GM18870 (cell line): Measurements from ENCODE around the gene BFAR.
"Not testable (repeated sequence)": the region's sequence is repeated elsewhere in the genome, so short reads cannot be mapped to it uniquely, and the experiment has no call there.

Experiments used
- ATAC-seq: cut with Tn5 transposase; IDR thresholded peaks from one replicate; pipeline ENCODE4 v1.9.1; 2021; ENCODE audit warnings: moderate library complexity; ENCODE audit not compliant: unreplicated experiment

BFAR gene, protein sequence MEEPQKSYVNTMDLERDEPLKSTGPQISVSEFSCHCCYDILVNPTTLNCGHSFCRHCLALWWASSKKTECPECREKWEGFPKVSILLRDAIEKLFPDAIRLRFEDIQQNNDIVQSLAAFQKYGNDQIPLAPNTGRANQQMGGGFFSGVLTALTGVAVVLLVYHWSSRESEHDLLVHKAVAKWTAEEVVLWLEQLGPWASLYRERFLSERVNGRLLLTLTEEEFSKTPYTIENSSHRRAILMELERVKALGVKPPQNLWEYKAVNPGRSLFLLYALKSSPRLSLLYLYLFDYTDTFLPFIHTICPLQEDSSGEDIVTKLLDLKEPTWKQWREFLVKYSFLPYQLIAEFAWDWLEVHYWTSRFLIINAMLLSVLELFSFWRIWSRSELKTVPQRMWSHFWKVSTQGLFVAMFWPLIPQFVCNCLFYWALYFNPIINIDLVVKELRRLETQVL

GRCh38 chr16:14632693-14633569, at the start of gene BFAR:
TSS of gene BFAR (plus strand) at chr16:14632951. CDS start at chr16:14644347, 11,396 bp downstream.
- ATAC-seq, result peak; percentile 58

- ATAC-seq, result no peak
These were observed 47.5 kb upstream of the BFAR start for GRCh38 chr16:14585287-14585686.

- no peak for ATAC-seq
These were observed 46.0 kb upstream of the BFAR start for GRCh38 chr16:14586637-14587305.

DNA sequence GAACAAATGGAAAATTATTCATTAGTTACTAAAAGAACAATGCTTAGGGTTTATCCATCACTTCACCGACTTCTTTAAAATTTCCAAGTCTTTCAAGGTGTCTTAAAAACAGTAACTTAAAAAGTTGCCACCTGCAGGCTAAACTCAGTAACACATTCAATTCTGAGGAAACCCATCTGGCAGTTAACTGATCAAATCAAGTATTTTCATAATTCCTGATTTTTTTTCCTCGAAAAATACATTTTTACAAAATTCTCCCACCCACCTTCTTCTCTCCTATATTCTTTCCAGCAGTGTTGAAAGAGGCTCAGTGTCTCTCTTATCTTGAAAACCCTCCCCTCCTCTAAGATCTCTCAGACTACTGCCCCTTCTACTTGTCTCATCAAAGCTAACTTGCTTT, 32.6 kb upstream of the BFAR start:
- ATAC-seq, result no peak

GRCh38 chr16:14602443-14602963, 30.2 kb upstream of the BFAR start:
- no peak for ATAC-seq

DNA sequence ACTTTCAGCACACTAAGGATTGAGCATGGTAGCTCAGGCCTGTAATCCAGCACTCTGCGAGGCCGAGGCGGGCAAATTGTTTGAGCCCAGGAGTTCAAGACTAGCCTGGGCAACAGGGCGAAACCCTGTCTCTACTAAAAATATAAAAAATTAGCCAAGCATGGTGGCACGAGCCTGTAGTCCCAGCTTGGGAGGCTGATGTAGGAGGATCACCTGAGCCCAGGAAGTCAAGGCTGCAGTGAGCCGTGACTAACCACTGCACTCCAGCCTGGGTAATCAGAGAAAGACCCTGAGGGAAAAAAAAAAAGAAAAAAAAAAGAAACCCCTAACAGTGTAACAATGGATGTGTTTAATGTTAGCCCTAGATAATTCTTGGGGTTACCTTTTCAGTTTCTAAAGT, 26.6 kb upstream of the BFAR start:
- ATAC-seq, result no peak

DNA sequence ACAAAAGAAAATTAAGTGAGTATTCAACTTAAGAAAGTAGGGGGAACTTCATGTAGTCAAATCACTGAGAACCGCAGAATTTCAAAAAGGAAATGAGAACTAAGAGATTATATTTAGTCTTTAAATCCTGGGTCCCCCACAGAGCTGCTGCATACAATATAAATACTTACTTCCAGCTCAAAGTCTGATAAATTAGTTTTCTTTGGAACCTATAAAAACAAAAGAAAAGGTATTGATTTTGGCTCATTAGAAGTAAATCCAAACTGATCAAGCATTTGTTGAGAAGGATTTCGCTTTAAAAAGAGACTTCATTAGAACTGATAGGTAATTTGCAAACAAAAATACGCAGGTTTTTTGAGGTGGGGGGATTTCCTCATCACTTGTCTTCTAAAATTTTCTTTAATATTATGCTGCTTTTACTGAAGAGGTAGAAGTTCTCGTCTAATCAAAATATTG, 24.6 kb upstream of the BFAR start:
- no peak for ATAC-seq

DNA sequence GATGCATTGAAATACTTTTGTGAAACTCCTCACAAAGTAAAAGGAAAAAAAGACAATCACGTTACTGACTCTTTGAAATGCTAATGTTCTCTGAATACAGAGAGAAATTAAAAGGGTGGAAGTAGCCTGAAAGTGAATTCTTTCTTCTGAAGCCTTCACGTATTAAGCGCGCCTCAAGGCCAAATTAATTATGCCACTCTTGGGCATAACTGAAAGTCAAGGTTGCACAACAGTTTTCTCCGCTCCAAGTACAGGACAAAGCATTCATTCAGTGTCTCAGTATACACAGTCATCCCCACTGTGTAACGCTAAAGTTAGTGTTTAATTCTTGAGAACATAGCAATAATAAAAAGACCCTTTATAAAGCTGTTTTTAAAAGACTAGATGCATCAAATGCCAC, 24.1 kb upstream of the BFAR start:
- no peak for ATAC-seq

DNA sequence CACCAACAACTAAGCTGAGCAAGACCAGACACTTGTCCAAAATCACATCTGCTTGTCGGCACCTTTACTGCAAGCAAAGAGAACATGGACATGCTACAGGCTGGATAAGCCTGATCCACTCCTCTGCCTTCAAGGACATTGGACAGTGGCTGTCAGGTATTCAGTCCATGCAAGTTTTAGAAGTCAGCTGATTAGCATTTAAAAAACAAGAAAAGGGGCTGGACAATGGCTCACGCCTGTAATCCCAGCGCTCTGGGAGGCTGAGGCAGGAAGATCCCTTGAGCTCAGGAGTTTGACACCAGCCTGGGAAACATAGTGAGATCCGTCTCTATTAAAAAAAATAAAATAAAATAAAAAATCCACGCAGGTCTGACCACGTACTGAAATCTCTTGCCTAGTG, 23.0 kb upstream of the BFAR start:
- no peak for ATAC-seq

- no peak for ATAC-seq
These were observed 21.1 kb upstream of the BFAR start for GRCh38 chr16:14611660-14612059.

GRCh38 chr16:14613991-14614390, 18.8 kb upstream of the BFAR start:
- no peak for ATAC-seq

DNA sequence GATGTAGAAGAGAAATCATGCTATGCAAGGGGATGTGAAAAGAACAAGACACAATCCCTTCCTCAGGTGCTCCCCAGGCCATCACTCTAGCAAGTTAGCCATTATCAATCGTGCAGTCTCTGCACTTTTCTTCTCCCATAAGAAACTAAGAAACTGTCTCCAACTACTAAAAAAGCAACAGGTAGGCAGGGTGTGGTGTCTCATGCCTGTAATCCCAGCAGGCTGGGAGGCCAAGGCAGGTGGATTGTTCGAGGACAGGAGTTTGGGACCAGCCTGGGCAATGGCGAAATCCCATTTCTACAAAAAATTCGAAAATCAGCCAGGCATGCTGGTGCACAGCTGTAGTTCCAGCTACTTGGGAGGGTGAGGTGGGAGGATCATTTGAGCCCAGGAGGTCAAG, 16.5 kb upstream of the BFAR start:
- no peak for ATAC-seq

DNA sequence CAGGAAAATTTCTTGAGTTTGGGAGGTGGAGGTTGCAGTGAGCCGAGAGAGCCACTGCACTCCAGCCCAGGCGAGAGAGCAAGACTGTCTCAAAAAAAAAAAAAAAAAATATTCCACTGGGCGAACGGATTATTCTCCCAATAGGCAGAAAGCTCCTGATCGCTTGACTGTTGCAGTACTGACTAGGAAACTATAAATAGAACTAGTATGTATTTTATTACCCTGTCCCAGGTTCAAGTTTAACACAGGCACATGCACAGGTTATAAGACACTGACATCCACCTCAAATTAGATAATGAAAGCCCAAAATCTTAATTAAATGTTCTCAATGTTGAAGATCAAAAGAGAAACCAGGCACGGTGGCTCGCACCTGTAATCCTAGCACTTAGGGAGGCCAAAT, 14.2 kb upstream of the BFAR start:
- no peak for ATAC-seq

DNA sequence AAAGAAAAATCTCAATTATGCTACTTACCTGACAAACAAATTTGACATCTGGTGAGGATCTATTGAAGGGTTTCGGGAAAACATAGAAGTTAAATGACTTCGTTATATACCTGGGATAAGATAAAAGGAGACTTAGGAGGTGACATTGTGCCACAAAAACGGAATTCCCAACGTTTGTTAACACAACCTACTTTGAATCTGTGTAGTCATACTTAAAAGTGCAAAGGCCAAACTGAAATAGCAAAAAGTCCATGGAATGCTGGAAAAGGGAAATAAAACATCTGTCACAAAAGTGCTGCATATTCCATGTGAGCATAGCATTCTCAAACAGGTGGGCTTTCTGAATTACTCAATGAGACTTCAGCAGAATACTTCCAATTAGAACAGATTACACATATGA, 5.7 kb upstream of the BFAR start:
- ATAC-seq, result no peak

GRCh38 chr16:14628806-14629611, 3.7 kb upstream of the BFAR start:
- no peak for ATAC-seq

DNA sequence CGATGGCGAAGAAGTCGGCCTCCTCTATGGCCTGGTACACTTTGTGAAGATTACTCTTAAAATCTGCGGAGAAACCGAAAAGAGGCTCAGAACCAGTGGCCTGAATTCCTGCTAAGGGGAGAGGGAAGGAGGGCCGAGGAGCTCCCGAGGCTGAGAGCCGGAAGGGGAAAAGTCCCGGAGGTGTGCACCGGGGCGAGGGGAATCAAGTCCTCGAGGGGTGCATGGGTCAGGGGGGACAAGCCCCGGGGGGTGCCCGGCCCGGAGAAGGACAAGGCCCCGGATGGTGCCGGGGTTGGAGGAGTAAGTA, 3.2 kb upstream of the BFAR start:
- no peak for ATAC-seq

DNA sequence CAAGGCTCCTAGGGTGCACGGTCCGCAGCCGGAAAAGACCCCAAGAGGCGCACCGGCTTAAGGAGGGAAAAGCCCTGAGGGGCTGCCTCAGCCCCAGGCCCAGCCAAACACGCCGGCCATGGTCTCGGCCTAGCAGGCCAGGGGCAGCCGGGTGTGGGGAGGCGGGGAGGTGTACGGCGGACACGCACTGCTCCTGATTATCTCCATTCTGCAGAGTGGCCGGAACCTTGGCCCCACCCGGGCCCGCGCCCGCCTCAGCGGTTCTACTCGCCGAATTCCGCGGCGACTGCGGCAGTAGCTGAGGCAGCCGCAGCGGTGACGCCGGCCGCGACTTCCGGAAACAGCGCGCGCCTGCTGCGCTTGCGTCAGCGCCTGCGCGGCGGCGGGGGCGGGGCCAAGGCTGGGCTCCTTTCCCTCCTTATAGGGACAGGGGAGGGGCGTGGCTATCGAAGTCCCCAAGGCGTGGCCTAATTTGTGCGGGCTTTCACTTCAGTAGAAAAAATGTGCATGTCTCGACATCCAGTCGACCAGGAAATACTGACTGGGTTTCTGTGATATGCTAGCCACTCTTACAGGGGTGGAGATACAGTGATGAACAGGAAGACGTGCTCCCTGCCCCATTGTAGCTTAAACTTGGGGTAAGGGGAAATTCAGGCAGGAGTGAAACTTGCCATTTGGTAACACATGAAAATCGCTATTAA, 2.7 kb upstream of the BFAR start, which contains the start of gene PARN:
Gene PARN, minus strand, starts transcription at position 342 of the 701 bp plus-strand sequence. Its CDS starts 135 bp downstream, at position 207.
- ATAC-seq, result peak; percentile 33

GRCh38 chr16:14630620-14631330, 2.0 kb upstream of the BFAR start:
- ATAC-seq, result not testable (repeated sequence)

GRCh38 chr16:14634389-14634725, 1.6 kb downstream of the BFAR start:
- ATAC-seq, result no peak
